Fibroblast of mammary gland (primary cell): ENCODE results near the gene PIK3R2.

Source experiments
- DNase-seq: peaks from one replicate; pipeline ENCODE4 v3.0.0-alpha.2; 2010; ENCODE audit warnings: low read depth
- H3K4me3 ChIP-seq: 2 replicates; pipeline ENCODE4 v1.5.1; 2011; ENCODE audit warnings: low read depth, mild to moderate bottlenecking, low read length, moderate library complexity; ENCODE audit not compliant: control insufficient read depth
- TF ChIP-seq, protein P1 (sequence below): conservative IDR thresholded peaks from 2 replicates; pipeline ENCODE4 v1.5.1; 2011; ENCODE audit warnings: low read depth, low read length, inconsistent platforms; ENCODE audit not compliant: control insufficient read depth, insufficient read depth

Gene PIK3R2

DNA sequence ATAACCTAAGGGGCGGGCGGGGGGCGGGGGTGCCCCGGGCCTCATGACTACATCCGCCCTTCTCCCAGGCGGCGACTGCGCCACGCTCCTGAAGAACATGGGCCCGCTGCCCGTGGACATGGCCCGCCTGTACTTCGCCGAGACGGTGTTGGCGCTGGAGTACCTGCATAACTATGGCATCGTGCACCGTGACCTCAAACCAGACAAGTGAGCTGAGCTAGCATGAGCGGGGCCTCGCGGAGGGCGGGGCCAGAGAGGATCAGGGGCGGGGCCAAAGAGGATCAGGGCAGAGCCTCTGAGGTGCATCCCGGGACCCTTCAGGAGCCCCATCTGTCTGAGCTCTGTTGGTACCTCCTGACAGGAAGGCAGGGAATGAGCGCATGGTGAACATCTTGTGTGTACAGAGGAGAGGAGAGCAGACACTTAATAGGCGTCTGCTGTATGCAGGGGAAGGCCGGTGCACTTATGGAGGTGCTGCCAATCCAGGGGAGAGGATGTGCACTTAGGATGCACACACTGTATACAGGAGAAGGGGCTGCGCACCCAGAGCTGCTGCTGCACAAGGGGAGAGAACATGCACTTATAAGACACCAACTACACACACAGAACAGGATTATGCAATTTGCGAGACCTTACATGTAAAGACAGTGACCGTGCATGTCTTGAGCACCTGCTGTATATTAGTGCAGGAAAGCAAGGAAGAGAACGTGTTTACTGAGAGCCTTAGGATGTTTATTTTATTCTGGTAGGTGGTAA, 20.9 kb upstream of the PIK3R2 start:
- H3K4me3 ChIP-seq, result no peak overlapping the region
- no peak for DNase-seq
- TF ChIP-seq, protein P1, sequence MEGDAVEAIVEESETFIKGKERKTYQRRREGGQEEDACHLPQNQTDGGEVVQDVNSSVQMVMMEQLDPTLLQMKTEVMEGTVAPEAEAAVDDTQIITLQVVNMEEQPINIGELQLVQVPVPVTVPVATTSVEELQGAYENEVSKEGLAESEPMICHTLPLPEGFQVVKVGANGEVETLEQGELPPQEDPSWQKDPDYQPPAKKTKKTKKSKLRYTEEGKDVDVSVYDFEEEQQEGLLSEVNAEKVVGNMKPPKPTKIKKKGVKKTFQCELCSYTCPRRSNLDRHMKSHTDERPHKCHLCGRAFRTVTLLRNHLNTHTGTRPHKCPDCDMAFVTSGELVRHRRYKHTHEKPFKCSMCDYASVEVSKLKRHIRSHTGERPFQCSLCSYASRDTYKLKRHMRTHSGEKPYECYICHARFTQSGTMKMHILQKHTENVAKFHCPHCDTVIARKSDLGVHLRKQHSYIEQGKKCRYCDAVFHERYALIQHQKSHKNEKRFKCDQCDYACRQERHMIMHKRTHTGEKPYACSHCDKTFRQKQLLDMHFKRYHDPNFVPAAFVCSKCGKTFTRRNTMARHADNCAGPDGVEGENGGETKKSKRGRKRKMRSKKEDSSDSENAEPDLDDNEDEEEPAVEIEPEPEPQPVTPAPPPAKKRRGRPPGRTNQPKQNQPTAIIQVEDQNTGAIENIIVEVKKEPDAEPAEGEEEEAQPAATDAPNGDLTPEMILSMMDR, result no peak

DNA sequence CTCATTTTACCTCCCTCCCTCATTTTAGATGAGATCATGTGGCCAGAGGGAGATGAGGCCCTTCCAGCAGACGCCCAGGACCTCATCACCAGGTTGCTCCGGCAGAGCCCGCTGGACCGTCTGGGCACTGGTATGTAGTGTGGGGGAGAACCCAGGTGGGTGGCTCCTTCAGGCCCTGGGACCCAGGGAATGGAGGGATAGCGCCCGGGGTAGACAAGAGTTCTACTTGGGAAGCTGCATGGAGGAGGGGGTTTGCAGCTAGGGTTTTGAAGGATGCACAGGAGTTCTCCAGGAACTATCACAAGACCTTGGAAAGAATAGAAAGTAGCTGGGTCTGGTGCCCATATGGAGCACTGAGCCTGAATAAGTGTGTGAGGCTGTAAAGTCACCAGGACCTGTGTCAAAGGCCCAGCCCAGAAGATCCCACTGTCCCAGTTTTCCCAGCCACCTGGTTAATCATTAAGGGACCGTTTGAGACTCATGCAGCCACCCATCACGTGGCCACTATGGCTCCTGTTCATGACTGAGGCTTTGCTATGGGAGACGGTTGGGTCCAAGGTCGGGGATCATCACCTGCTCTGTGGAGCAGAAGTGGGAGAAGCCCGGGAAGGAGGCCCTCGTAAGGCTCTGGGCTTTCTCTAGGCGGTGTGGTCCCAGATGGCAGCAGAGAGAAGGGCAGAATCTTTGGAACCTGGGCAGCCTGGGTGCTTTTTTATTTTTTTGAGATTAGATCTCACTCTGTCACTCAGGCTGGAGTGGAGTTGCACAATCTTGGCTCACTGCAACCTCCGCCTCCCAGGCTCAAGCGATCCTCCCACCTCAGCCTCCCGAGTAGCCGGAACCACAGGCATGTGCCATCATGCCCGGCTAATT, 17.0 kb upstream of the PIK3R2 start:
- H3K4me3 ChIP-seq, result no peak overlapping the region
- DNase-seq, result no peak
- TF ChIP-seq, protein P1, result no peak

DNA sequence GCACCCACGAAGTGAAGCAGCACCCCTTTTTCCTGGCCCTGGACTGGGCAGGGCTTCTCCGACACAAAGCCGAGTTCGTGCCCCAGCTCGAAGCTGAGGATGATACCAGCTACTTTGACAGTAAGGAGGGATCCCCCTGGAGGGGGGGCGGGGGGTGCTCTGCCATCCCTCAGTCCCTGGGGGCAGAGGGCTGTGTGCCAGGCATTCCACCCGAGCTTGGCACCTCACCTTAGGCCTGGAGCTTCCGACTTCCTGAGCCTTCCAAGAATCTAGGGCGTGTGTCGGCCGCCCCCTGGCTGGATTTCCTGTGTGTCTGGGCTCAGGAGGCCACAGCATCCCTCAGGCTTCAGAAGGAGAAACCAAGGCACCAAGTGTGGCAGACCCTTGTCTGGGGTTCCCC, 15.7 kb upstream of the PIK3R2 start:
- no peak for DNase-seq
- H3K4me3 ChIP-seq, result no peak overlapping the region
- TF ChIP-seq, protein P1, result no peak

DNA sequence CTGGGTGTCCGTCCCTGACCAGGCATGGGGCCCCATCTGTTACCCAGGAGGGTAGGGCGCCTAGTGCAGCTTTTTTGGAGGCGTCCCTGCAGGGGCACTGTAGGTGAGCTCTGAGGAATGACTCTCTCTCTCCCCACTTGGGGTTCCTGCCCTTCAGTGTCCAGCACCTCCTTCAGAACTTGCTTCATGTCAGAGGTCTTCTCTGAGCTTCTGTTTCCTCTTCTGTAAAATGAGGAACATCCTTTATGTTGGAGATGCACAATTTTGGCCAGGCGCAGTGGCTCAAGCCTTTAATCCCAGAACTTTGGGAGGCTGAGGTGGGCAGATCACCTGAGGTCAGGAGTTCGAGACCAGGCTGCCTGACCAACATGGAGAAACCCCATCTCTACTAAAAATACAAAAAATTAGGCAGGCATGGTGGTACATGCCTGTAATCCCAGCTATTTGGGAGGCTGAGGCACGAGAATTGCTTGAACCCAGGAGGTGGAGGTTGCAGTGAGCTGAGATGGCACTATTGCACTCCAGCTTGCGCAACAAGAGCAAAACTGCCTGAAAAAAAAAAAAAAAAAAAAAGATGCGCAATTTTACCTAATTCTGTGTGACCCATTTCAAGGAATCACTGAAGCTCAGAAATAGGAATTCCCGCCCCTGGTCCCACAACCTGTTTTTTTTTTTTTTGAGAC, 15.2 kb upstream of the PIK3R2 start:
- H3K4me3 ChIP-seq, result no peak overlapping the region
- TF ChIP-seq, protein P1, result no peak
- no peak for DNase-seq

DNA sequence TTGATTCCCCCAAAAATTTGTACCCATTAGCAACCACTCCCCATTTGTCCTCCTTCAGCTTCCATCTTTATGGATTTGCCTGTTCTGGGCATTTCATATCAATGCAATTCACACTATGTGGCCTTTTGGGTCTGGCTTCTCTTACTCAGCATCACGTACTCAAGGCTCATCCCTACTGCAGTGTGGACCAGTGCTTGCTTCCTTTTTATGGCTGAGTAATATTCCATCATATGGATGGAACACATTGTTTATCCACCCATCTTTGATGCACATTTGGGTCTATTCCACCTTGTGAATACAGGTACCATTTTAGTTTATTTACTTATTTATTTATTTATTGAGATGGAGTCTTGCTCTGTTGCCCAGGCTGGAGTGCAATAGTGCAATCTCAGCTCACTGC, 12.5 kb upstream of the PIK3R2 start:
- TF ChIP-seq, protein P1, result no peak
- DNase-seq, result no peak
- H3K4me3 ChIP-seq, result no peak overlapping the region

DNA sequence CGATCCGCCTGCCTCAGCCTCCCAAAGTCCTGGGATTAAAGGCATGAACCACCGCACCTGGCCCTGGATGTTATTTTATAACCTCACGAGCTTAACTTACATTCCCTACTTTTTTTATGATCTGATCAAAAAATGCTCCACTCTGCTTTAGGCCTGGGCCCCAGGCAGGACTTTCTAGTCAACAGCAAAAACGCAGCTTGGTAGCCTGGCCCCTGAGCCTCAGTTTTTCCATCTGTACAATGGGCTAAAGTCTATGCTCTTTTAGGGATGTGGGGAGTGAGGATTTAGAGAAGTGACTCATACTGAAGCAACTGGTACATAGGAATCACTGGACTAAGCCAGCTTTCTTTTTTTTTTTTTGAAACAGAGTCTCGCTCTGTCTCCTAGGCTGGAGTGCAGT, 11.9 kb upstream of the PIK3R2 start:
- TF ChIP-seq, protein P1, result no peak
- H3K4me3 ChIP-seq, result no peak overlapping the region
- DNase-seq, result peak; percentile 33
